Endothelial cell (in vitro differentiated cells): ENCODE results near the gene ANKRD63. TPM values are rescaled to one million over a fixed set of nuclear protein-coding genes. Genes with fewer than 3 reads are reported as not detected.

ENCODE experiments used
- DNase-seq: peaks from one replicate; pipeline ENCODE4 v3.0.0; 2021; ENCODE audit warnings: low spot score
- H3K27ac Mint-ChIP-seq: one replicate; pipeline ENCODE4 v1.8.0; 2021; ENCODE audit warnings: mixed read lengths, inconsistent platforms; ENCODE audit not compliant: unreplicated experiment
- H3K27me3 Mint-ChIP-seq: one replicate; pipeline ENCODE4 v1.8.0; 2021; ENCODE audit warnings: mild to moderate bottlenecking, moderate library complexity, mixed read lengths, inconsistent platforms; ENCODE audit not compliant: unreplicated experiment
- H3K36me3 Mint-ChIP-seq: one replicate; pipeline ENCODE4 v1.8.0; 2021; ENCODE audit warnings: mild to moderate bottlenecking, low read depth, mixed read lengths, inconsistent platforms; ENCODE audit not compliant: unreplicated experiment
- H3K4me1 Mint-ChIP-seq: one replicate; pipeline ENCODE4 v1.8.0; 2021; ENCODE audit warnings: mild to moderate bottlenecking, mixed read lengths, inconsistent platforms; ENCODE audit not compliant: unreplicated experiment
- H3K4me3 Mint-ChIP-seq: one replicate; pipeline ENCODE4 v1.8.0; 2021; ENCODE audit warnings: mild to moderate bottlenecking, mixed read lengths, inconsistent platforms; ENCODE audit not compliant: unreplicated experiment
- H3K9me3 Mint-ChIP-seq: one replicate; pipeline ENCODE4 v1.8.0; 2021; ENCODE audit warnings: mixed read lengths, inconsistent platforms; ENCODE audit not compliant: unreplicated experiment
- CTCF ChIP-seq: fragments of 200-600 bp; sonication (generic); IDR thresholded peaks from one replicate; pipeline ENCODE4 v1.5.0; 2021; ENCODE audit warnings: antibody characterized with exemption; ENCODE audit not compliant: unreplicated experiment
- total RNA-seq: library from RNA; stranded (reverse); fragmentation: NEBNext Ultra II Directional; extraction: Animal tissue kit (Norgen Biotek cat#: 25700); gene quantifications from one replicate; pipeline ENCODE4 v1.2.1, GENCODE V29; 2021; ENCODE audit not compliant: unreplicated experiment

The ANKRD63 gene
- total RNA-seq, 1 donor from 2014 or later = not detected

- no peak for TF ChIP-seq CTCF
- no peak for DNase-seq
- Mint-ChIP-seq H3K36me3 (no peaks in the 10 kb centered on the region), H3K27ac (no peak overlapping the region), H3K9me3 (no peaks in the 10 kb centered on the region), H3K27me3 (peaks cover 12% of the 10 kb centered on the region), H3K4me3 (no peak overlapping the region), H3K4me1 (peaks cover 9% of the 10 kb centered on the region)
These were observed 47.5 kb downstream of the ANKRD63 start for GRCh38 chr15:40235201-40235885.

- Mint-ChIP-seq H3K9me3 (no peaks in the 10 kb centered on the region), H3K4me3 (no peak overlapping the region), H3K27me3 (peaks cover 12% of the 10 kb centered on the region), H3K27ac (no peak overlapping the region), H3K4me1 (peaks cover 9% of the 10 kb centered on the region), H3K36me3 (no peaks in the 10 kb centered on the region)
- TF ChIP-seq CTCF = no peak
- no peak for DNase-seq
These were observed 48.1 kb downstream of the ANKRD63 start for GRCh38 chr15:40234783-40235182.

- no peak overlapping the region for H3K4me3 Mint-ChIP-seq
These were observed 48.9 kb downstream of the ANKRD63 start for GRCh38 chr15:40233727-40234577.

GRCh38 chr15:40232625-40233070, 50.2 kb downstream of the ANKRD63 start:
- Mint-ChIP-seq H3K4me1 (no peaks in the 10 kb centered on the region), H3K27me3 (no peaks in the 10 kb centered on the region), H3K36me3 (no peaks in the 10 kb centered on the region), H3K4me3 (no peak overlapping the region), H3K9me3 (no peaks in the 10 kb centered on the region), H3K27ac (no peak overlapping the region)
- no peak for TF ChIP-seq CTCF
- no peak for DNase-seq

More at GRCh38 chr15:40233727-40234577, 48.9 kb downstream of the ANKRD63 start:
- Mint-ChIP-seq H3K9me3 (no peaks in the 10 kb centered on the region), H3K27me3 (peaks cover 8% of the 10 kb centered on the region), H3K36me3 (no peaks in the 10 kb centered on the region), H3K27ac (no peak overlapping the region), H3K4me1 (peaks cover 5% of the 10 kb centered on the region)
- no peak for DNase-seq
- no peak for TF ChIP-seq CTCF

Other genes starting within 250 kb of the ANKRD63 start
- gene SRP14, start 243.9 kb downstream of the ANKRD63 start, total RNA-seq = 235 TPM
- 153 TPM for gene BMF, start 174.2 kb downstream of the ANKRD63 start, total RNA-seq
- 11.9 TPM for gene BUB1B, start 122.0 kb downstream of the ANKRD63 start, total RNA-seq
- 0.31 TPM for gene PAK6, start 44.0 kb downstream of the ANKRD63 start, total RNA-seq
- 71.3 TPM for gene PLCB2, start 24.9 kb upstream of the ANKRD63 start, total RNA-seq
- gene INAFM2, start 40.6 kb upstream of the ANKRD63 start, total RNA-seq = 17.7 TPM
- 0.92 TPM for gene CCDC9B, start 57.9 kb upstream of the ANKRD63 start, total RNA-seq
- not detected for gene PHGR1, start 68.0 kb upstream of the ANKRD63 start, total RNA-seq
- gene DISP2, start 75.2 kb upstream of the ANKRD63 start, total RNA-seq = 3.6 TPM
- gene KNSTRN, start 99.7 kb upstream of the ANKRD63 start, total RNA-seq = 26.0 TPM
- 56.2 TPM for gene IVD, start 122.7 kb upstream of the ANKRD63 start, total RNA-seq
- gene BAHD1, start 157.9 kb upstream of the ANKRD63 start, total RNA-seq = 20.4 TPM
- gene CHST14, start 187.9 kb upstream of the ANKRD63 start, total RNA-seq = 36.5 TPM